ENCODE measurements around the gene MARCO.

Gene MARCO

DNA sequence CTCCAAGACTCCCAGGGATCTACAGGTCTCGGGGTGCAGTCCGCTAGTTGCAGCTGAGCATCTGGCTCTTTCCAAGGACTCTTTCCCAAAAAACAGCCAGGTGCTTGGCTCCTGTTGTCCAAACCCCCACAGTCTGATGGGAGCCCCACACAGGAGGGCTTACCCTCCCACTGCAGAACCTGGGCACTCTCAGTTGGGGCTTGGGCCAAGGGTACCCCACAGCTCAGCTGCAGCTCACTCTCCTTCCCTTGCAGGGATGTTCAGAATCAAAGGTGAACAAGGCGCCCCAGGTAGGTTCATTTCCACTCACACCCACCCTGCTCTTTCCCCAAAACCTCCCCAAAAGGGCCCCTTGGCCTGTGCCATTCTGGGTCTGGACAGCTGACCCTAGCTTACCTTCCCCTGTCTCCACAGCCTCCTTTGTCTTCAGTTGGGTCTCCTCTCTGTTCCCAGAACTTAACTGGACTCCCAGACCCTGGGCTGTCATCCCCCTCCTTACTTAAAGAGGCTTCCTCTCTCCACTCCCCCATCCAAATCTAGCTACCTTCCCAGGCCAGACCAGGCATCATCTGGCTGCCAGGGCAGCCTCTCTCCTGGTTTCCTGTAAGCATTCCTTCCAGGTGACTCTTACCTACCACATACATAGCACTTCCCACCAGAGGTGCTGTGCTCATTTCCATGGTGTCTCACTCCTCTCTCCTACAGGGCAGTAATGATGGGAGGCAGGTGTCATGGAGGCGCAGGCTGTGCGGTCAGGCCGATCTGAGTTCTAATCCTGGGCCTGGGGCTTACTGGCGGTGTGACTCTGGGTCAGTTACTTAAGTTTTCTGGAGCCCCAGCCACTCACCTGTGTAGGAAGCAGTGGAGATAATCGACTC, 29.5 kb downstream of the MARCO start:
- TF ChIP-seq FOXP2 (optimal IDR thresholded peaks at IDR 0.05; ENCODE audit: borderline replicate concordance, extremely low read depth, extremely low read length, insufficient read depth) (no peak), TAF1 (IDR thresholded peaks at IDR 0.05; ENCODE audit: borderline replicate concordance, insufficient read depth, low read length) (no peak), POLR2AphosphoS5 (IDR thresholded peaks at IDR 0.05; ENCODE audit: low read depth, low read length) (no peak), SIN3A (IDR thresholded peaks at IDR 0.05; ENCODE audit: borderline replicate concordance, insufficient read depth, low read length) (no peak)
- TF ChIP-seq, protein P1, sequence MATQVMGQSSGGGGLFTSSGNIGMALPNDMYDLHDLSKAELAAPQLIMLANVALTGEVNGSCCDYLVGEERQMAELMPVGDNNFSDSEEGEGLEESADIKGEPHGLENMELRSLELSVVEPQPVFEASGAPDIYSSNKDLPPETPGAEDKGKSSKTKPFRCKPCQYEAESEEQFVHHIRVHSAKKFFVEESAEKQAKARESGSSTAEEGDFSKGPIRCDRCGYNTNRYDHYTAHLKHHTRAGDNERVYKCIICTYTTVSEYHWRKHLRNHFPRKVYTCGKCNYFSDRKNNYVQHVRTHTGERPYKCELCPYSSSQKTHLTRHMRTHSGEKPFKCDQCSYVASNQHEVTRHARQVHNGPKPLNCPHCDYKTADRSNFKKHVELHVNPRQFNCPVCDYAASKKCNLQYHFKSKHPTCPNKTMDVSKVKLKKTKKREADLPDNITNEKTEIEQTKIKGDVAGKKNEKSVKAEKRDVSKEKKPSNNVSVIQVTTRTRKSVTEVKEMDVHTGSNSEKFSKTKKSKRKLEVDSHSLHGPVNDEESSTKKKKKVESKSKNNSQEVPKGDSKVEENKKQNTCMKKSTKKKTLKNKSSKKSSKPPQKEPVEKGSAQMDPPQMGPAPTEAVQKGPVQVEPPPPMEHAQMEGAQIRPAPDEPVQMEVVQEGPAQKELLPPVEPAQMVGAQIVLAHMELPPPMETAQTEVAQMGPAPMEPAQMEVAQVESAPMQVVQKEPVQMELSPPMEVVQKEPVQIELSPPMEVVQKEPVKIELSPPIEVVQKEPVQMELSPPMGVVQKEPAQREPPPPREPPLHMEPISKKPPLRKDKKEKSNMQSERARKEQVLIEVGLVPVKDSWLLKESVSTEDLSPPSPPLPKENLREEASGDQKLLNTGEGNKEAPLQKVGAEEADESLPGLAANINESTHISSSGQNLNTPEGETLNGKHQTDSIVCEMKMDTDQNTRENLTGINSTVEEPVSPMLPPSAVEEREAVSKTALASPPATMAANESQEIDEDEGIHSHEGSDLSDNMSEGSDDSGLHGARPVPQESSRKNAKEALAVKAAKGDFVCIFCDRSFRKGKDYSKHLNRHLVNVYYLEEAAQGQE (IDR thresholded peaks at IDR 0.05; ENCODE audit: insufficient read depth in 1 of 2, low read depth in 2 of 2, low read length in 2 of 2), result no peak

DNA sequence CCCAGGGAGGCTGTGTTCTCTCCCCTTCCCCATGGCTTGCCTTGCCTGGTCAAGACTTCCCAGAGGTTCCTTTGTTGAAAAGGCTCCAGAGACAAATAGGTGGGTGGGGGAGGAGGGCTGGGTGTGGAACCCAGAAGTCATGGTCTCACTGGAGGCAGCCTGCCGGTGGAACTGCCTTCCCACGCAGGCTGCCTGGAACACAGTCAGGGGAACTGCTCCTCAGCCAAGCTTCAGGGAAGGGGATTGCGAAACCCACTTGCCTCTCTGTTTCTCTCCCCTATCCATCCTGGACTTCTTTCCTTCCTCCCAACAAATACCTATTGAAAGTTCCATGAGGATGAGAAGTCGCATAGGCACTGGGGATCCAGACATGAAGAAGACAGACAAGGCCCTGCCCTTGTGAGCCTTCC, 31.6 kb downstream of the MARCO start:
- TF ChIP-seq POLR2AphosphoS5 (IDR thresholded peaks at IDR 0.05; ENCODE audit: low read depth, low read length) (no peak), FOXP2 (optimal IDR thresholded peaks at IDR 0.05; ENCODE audit: borderline replicate concordance, extremely low read depth, extremely low read length, insufficient read depth) (no peak), SIN3A (IDR thresholded peaks at IDR 0.05; ENCODE audit: borderline replicate concordance, insufficient read depth, low read length) (no peak), TAF1 (IDR thresholded peaks at IDR 0.05; ENCODE audit: borderline replicate concordance, insufficient read depth, low read length) (no peak)
- TF ChIP-seq, protein P1 (IDR thresholded peaks at IDR 0.05; ENCODE audit: insufficient read depth in 1 of 2, low read depth in 2 of 2, low read length in 2 of 2), result no peak

DNA sequence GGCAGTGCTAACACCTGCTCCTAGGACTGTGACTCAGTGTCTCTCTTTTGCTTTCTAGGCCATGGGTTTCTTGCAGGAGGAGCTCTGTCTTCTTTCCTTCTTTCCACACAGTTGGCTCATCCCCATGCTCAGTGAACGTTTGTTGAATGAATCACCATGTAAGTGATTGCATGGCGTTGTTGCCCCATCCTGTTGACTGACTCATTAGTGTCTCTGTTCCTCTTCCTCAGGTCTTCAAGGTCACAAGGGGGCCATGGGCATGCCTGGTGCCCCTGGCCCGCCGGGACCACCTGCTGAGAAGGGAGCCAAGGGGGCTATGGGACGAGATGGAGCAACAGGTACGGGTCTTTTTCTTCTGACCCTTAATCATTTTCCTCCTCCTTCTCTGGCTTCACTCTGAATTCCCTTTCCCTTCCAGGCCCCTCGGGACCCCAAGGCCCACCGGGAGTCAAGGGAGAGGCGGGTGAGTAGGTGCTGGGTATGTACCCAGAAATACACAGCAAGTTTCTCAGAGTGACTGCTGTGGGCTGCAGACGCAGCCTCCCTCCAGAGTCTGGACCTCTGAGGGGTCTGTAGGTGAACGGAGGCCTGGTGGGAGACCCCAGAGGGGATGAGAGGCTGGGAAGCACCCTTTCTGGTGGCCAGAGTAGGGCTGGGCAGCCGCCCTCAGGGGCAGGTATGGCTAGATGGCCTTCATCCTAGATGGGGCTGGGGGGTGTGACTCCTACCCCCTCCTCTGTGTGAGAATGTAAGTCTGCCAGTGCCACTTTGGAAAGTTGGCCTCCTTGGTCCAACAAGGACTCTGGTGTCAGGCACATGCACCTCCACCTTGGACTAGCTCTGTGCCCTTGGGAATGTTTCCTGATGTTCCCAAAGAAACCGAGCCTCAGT, 32.4 kb downstream of the MARCO start:
- no peak for TF ChIP-seq POLR2AphosphoS5 (IDR thresholded peaks at IDR 0.05; ENCODE audit: low read depth, low read length)
- TF ChIP-seq, protein P1 (IDR thresholded peaks at IDR 0.05; ENCODE audit: insufficient read depth in 1 of 2, low read depth in 2 of 2, low read length in 2 of 2), result no peak
- TF ChIP-seq FOXP2 (optimal IDR thresholded peaks at IDR 0.05; ENCODE audit: borderline replicate concordance, extremely low read depth, extremely low read length, insufficient read depth), result no peak
- TF ChIP-seq SIN3A (IDR thresholded peaks at IDR 0.05; ENCODE audit: borderline replicate concordance, insufficient read depth, low read length), result no peak
- no peak for TF ChIP-seq TAF1 (IDR thresholded peaks at IDR 0.05; ENCODE audit: borderline replicate concordance, insufficient read depth, low read length)

DNA sequence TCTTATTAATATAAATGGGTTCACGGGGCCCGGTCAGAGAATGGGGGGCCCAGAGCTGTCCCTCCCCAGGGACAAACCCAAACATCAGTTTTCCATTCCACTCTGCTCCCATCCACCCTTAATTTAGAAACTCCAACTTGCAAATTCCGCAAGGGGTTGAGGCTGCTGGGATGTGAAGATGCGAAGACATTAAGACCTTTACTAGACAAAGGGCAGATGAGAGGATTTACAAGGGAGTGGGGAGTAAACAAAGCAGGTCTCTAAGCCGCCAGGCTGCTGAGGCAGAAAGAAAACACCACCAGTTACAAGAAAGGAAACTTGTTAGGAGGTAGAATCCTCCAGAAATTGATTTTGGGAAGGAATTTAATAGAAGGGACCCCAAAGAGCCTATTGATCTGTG, 33.1 kb downstream of the MARCO start:
- TF ChIP-seq TAF1 (IDR thresholded peaks at IDR 0.05; ENCODE audit: borderline replicate concordance, insufficient read depth, low read length) (no peak), POLR2AphosphoS5 (IDR thresholded peaks at IDR 0.05; ENCODE audit: low read depth, low read length) (no peak), SIN3A (IDR thresholded peaks at IDR 0.05; ENCODE audit: borderline replicate concordance, insufficient read depth, low read length) (no peak), FOXP2 (optimal IDR thresholded peaks at IDR 0.05; ENCODE audit: borderline replicate concordance, extremely low read depth, extremely low read length, insufficient read depth) (no peak)
- TF ChIP-seq, protein P1 (IDR thresholded peaks at IDR 0.05; ENCODE audit: insufficient read depth in 1 of 2, low read depth in 2 of 2, low read length in 2 of 2), result no peak

Data from PFSK-1 (cell line).